Fibroblast of pulmonary artery (primary cell): ENCODE results near the gene UIMC1.

Experiments
- DNase-seq: peaks from one replicate; pipeline ENCODE4 v3.0.0-alpha.2; 2010; ENCODE audit warnings: low read depth
- H3K4me3 ChIP-seq: replicated peaks from 2 replicates; pipeline ENCODE4 v1.5.1; 2011; ENCODE audit warnings: low read depth, mild to moderate bottlenecking, control low read depth, low read length, moderate library complexity
- CTCF ChIP-seq: IDR thresholded peaks from 2 replicates; pipeline ENCODE4 v1.5.1; 2011; ENCODE audit warnings: mild to moderate bottlenecking, control low read depth, low read length, inconsistent platforms; ENCODE audit errors: missing control alignments

UIMC1 gene

GRCh38 chr5:176943816-176944215 lies 62.8 kb downstream of the UIMC1 start:
- TF ChIP-seq CTCF: no peak
- H3K4me3 ChIP-seq: no peak overlapping the region
- DNase-seq: no peak

- H3K4me3 ChIP-seq: no peak overlapping the region
- TF ChIP-seq CTCF: no peak
- no peak for DNase-seq
Observed at GRCh38 chr5:176941951-176942350, 64.6 kb downstream of the UIMC1 start.

- no peak for TF ChIP-seq CTCF
- H3K4me3 ChIP-seq: no peak overlapping the region
- no peak for DNase-seq
Observed at GRCh38 chr5:176938472-176938871, 68.1 kb downstream of the UIMC1 start.

GRCh38 chr5:176935017-176935416 lies 71.6 kb downstream of the UIMC1 start:
- TF ChIP-seq CTCF: no peak
- H3K4me3 ChIP-seq: no peak overlapping the region
- no peak for DNase-seq

- TF ChIP-seq CTCF: no peak
- DNase-seq: no peak
- no peak overlapping the region for H3K4me3 ChIP-seq
Observed at GRCh38 chr5:176934309-176934930, 72.2 kb downstream of the UIMC1 start.

- H3K4me3 ChIP-seq: no peak overlapping the region
- no peak for DNase-seq
- TF ChIP-seq CTCF: no peak
Observed at GRCh38 chr5:176929654-176930053, 76.9 kb downstream of the UIMC1 start.

- no peak overlapping the region for H3K4me3 ChIP-seq
- TF ChIP-seq CTCF: no peak
- no peak for DNase-seq
Observed at GRCh38 chr5:176927562-176927961, 79.0 kb downstream of the UIMC1 start.
